ENCODE data around the gene SLC39A1. TPM values are rescaled to one million over a fixed set of nuclear protein-coding genes. Genes with fewer than 3 reads are reported as not detected.
"Not testable (repeated sequence)": the region's sequence is repeated elsewhere in the genome, so short reads cannot be mapped to it uniquely, and the experiment has no call there.

The SLC39A1 gene
- total RNA-seq, 4 donors from 2014 or later: 88.6 to 105 (median 98.8) TPM

- TF ChIP-seq CTCF (IDR thresholded peaks at IDR 0.05) (no peak), POLR2A (IDR thresholded peaks at IDR 0.05) (no peak)
- DNase-seq (ENCODE audit: low spot score in 2 of 2): no peak
- intact Hi-C loops (cut with DNase I; ENCODE audit: low total_unique reads): no loop called here
- no peak overlapping the region for H3K4me3 ChIP-seq (ENCODE audit: low read depth, poor library complexity, severe bottlenecking)
- 38 to 42% methylated on average over 4 of the region's 4 CpGs for WGBS, 2 donors
These were observed 43.2 kb downstream of the SLC39A1 start for GRCh38 chr1:153919876-153920852.

GRCh38 chr1:153916297-153916696 lies 47.0 kb downstream of the SLC39A1 start:
- 81 to 84% methylated on average over 4 of the region's 4 CpGs for WGBS, 2 donors
- DNase-seq (ENCODE audit: low spot score in 2 of 2): no peak
- no peak overlapping the region for H3K4me3 ChIP-seq (ENCODE audit: low read depth, poor library complexity, severe bottlenecking)
- no peak for TF ChIP-seq CTCF (IDR thresholded peaks at IDR 0.05)
- no peak for TF ChIP-seq POLR2A (IDR thresholded peaks at IDR 0.05)
- intact Hi-C loops (cut with DNase I; ENCODE audit: low total_unique reads): no loop called here

GRCh38 chr1:153912349-153912748 lies 51.0 kb downstream of the SLC39A1 start:
- no peak overlapping the region for H3K4me3 ChIP-seq (ENCODE audit: low read depth, poor library complexity, severe bottlenecking)
- intact Hi-C loops (cut with DNase I; ENCODE audit: low total_unique reads): no loop called here
- no peak for DNase-seq (ENCODE audit: low spot score in 2 of 2)
- TF ChIP-seq CTCF (IDR thresholded peaks at IDR 0.05) (no peak), POLR2A (IDR thresholded peaks at IDR 0.05) (no peak)
- WGBS, 2 donors: 79 to 81% methylated on average over 2 of the region's 2 CpGs

GRCh38 chr1:153910560-153910959 lies 52.8 kb downstream of the SLC39A1 start:
- WGBS, 2 donors: 85 to 88% methylated on average over 6 of the region's 6 CpGs
- H3K4me3 ChIP-seq (ENCODE audit: low read depth, poor library complexity, severe bottlenecking); intact Hi-C loops (cut with DNase I; ENCODE audit: low total_unique reads); DNase-seq (ENCODE audit: low spot score in 2 of 2): not testable (repeated sequence)

Small RNAs within 50 kb of the gene (microRNA-seq; reads per million reads assigned to microRNA genes)
- 0 reads per million in 2 donors for gene MIR6737 (ENCODE audit: borderline number of aligned reads in 1 of 2, borderline replicate concordance in 2 of 2)

Other genes starting within 250 kb of the SLC39A1 start
- 10 to 100 TPM; 28.0 to 31.5 (median 29.6) TPM for gene INTS3, start 235.5 kb downstream of the SLC39A1 start, total RNA-seq
- gene SLC27A3, start 188.1 kb downstream of the SLC39A1 start, total RNA-seq: 10 to 100 TPM; 21.6 to 70.3 (median 45.3) TPM
- gene GATAD2B, start 40.6 kb downstream of the SLC39A1 start, total RNA-seq: 10 to 100 TPM; 24.1 to 49.3 (median 29.3) TPM
- 10 to 100 TPM; 18.4 to 31.1 (median 20.5) TPM for gene DENND4B, start 16.8 kb downstream of the SLC39A1 start, total RNA-seq
- gene CRTC2, start 4.9 kb downstream of the SLC39A1 start, total RNA-seq: 10 to 100 TPM; 14.3 to 28.1 (median 21.1) TPM
- gene CREB3L4, start 4.4 kb upstream of the SLC39A1 start, total RNA-seq: 10 to 100 TPM; 18.7 to 25.5 (median 22.9) TPM
- gene JTB, start 14.1 kb upstream of the SLC39A1 start, total RNA-seq: 100 to 1,000 TPM; 179 to 218 (median 201) TPM
- 10 to 100 TPM; 15.6 to 29.4 (median 25.4) TPM for gene RAB13, start 22.8 kb upstream of the SLC39A1 start, total RNA-seq
- gene RPS27, start 27.2 kb upstream of the SLC39A1 start, total RNA-seq: 1,000 to 10,000 TPM; 2,137 to 3,917 (median 3,283) TPM
- gene NUP210L, start 191.5 kb upstream of the SLC39A1 start, total RNA-seq: under 1 TPM in 1 of 4 donors, not detected in 3; 0.23 TPM
- 100 to 1,000 TPM; 119 to 226 (median 181) TPM for gene TPM3, start 228.6 kb upstream of the SLC39A1 start, total RNA-seq
- not detected for gene CFAP141, start 242.8 kb upstream of the SLC39A1 start, total RNA-seq

All from lower leg skin (tissue), 4 donors.